DND-41 (cell line): ENCODE measurements around the gene SEMA6A.

Experiments used
- ATAC-seq: fragments of 200-7000 bp; cut with Tn5 transposase; 3 replicates; pipeline ENCODE4 v1.9.1; 2021; ENCODE audit warnings: low read depth; ENCODE audit not compliant: insufficient read depth
- DNase-seq: peaks from one replicate; pipeline ENCODE4 v3.0.0-alpha.2; 2020
- H2AFZ ChIP-seq: 2 replicates; pipeline ENCODE4 v1.6.0; 2012; ENCODE audit warnings: low read depth, low read length
- H3K27ac ChIP-seq: 2 replicates; pipeline ENCODE4 v1.5.1; 2012; ENCODE audit warnings: low read length, inconsistent platforms
- H3K27me3 ChIP-seq: fragments of 200-600 bp; sonication (generic); 2 replicates; pipeline ENCODE4 v1.6.0; 2012; ENCODE audit warnings: low read length, mild to moderate bottlenecking, inconsistent platforms; ENCODE audit not compliant: insufficient read depth, poor library complexity
- H3K36me3 ChIP-seq: 2 replicates; pipeline ENCODE4 v1.5.1; 2012; ENCODE audit warnings: low read length, inconsistent platforms; ENCODE audit not compliant: insufficient read depth
- H3K4me1 ChIP-seq: 2 replicates; pipeline ENCODE4 v1.5.1; 2012; ENCODE audit warnings: mild to moderate bottlenecking, low read length; ENCODE audit not compliant: insufficient read depth
- H3K4me2 ChIP-seq: 2 replicates; pipeline ENCODE4 v1.6.0; 2012; ENCODE audit warnings: mild to moderate bottlenecking, moderate library complexity, low read length, inconsistent platforms; ENCODE audit not compliant: insufficient read depth
- H3K4me3 ChIP-seq, 2 experiments: fragments of 200-600 bp in 1 of 2; shearing (Covaris generic) in 1 of 2; 2 replicates each; pipeline ENCODE4 v1.5.1; 2012 to 2016; ENCODE audit warnings: inconsistent platforms in 2 of 2, low read length in 2 of 2, mild to moderate bottlenecking in 2 of 2, low read depth in 1 of 2, moderate library complexity in 1 of 2
- H3K79me2 ChIP-seq: 2 replicates; pipeline ENCODE4 v1.6.0; 2012; ENCODE audit warnings: low read length, inconsistent platforms; ENCODE audit not compliant: insufficient read depth
- H3K9ac ChIP-seq: 2 replicates; pipeline ENCODE4 v1.6.0; 2012; ENCODE audit warnings: low read depth, mild to moderate bottlenecking, inconsistent platforms, low read length, moderate library complexity
- H3K9me3 ChIP-seq: 2 replicates; pipeline ENCODE4 v1.5.1; 2012; ENCODE audit warnings: low read length, moderate library complexity, mild to moderate bottlenecking, inconsistent platforms; ENCODE audit not compliant: insufficient read depth, severe bottlenecking
- H4K20me1 ChIP-seq: 2 replicates; pipeline ENCODE4 v1.6.0; 2012; ENCODE audit warnings: low read length; ENCODE audit not compliant: insufficient read depth
- EZH2 ChIP-seq: IDR thresholded peaks from 3 replicates; pipeline ENCODE4 v1.6.1; 2012; ENCODE audit warnings: borderline replicate concordance, low read depth, mild to moderate bottlenecking, moderate library complexity, low read length, inconsistent platforms; ENCODE audit not compliant: severe bottlenecking
- TF ChIP-seq, protein P1 (sequence below): IDR thresholded peaks from 2 replicates; pipeline ENCODE4 v1.5.1; 2012; ENCODE audit warnings: borderline replicate concordance, low read length, moderate library complexity, mild to moderate bottlenecking; ENCODE audit not compliant: poor library complexity, severe bottlenecking; ENCODE audit errors: extremely low read depth

Gene SEMA6A

DNA sequence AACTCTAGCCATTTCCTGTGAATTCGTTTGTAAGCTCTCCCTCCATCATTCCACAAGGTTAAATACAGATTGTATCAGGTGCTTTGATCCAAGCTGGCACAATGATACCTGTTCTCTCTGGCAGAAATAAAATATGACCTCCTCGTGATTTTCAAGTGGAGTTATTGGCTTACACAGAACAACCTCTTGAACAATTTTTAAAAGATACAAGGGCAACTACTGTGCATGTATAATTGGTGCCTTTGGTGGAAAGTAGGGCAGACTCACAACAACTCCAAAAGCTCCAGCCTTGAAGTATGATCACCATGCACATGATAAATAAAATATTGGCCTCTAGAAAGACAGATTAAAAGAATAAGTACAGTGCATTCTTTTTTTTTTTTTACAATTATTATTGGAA lies 106.0 kb downstream of the SEMA6A start:
- no peak overlapping the region for H3K4me2 ChIP-seq
- H3K36me3 ChIP-seq, result no peaks in the 10 kb centered on the region
- TF ChIP-seq, protein P1, sequence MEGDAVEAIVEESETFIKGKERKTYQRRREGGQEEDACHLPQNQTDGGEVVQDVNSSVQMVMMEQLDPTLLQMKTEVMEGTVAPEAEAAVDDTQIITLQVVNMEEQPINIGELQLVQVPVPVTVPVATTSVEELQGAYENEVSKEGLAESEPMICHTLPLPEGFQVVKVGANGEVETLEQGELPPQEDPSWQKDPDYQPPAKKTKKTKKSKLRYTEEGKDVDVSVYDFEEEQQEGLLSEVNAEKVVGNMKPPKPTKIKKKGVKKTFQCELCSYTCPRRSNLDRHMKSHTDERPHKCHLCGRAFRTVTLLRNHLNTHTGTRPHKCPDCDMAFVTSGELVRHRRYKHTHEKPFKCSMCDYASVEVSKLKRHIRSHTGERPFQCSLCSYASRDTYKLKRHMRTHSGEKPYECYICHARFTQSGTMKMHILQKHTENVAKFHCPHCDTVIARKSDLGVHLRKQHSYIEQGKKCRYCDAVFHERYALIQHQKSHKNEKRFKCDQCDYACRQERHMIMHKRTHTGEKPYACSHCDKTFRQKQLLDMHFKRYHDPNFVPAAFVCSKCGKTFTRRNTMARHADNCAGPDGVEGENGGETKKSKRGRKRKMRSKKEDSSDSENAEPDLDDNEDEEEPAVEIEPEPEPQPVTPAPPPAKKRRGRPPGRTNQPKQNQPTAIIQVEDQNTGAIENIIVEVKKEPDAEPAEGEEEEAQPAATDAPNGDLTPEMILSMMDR, result no peak
- H3K79me2 ChIP-seq, result no peaks in the 10 kb centered on the region
- no peak overlapping the region for H3K4me3 ChIP-seq
- H2AFZ ChIP-seq, result no peak overlapping the region
- no peaks in the 10 kb centered on the region for H3K9me3 ChIP-seq
- no peak for DNase-seq
- H3K9ac ChIP-seq, result no peak overlapping the region
- H3K27me3 ChIP-seq, result no peaks in the 10 kb centered on the region
- no peaks in the 10 kb centered on the region for H4K20me1 ChIP-seq
- ATAC-seq, result no peak
- no peak overlapping the region for H3K27ac ChIP-seq
- H3K4me1 ChIP-seq, result peaks cover 7% of the 10 kb centered on the region; the same call in 1 of the 2 replicates

- DNase-seq, result no peak
- H3K9ac ChIP-seq, result no peak overlapping the region
- no peak overlapping the region for H3K27ac ChIP-seq
- H3K79me2 ChIP-seq, result no peaks in the 10 kb centered on the region
- no peak for ATAC-seq
- H2AFZ ChIP-seq, result no peak overlapping the region
- H3K36me3 ChIP-seq, result no peaks in the 10 kb centered on the region
- TF ChIP-seq, protein P1, result no peak
- no peak for TF ChIP-seq EZH2
- no peaks in the 10 kb centered on the region for H3K27me3 ChIP-seq
- H3K9me3 ChIP-seq, result no peaks in the 10 kb centered on the region
- peaks cover 7% of the 10 kb centered on the region; the same call in 1 of the 2 replicates for H3K4me1 ChIP-seq
- H4K20me1 ChIP-seq, result no peaks in the 10 kb centered on the region
- no peak overlapping the region for H3K4me3 ChIP-seq
- H3K4me2 ChIP-seq, result no peak overlapping the region
These were observed 107.2 kb downstream of the SEMA6A start for GRCh38 chr5:116467465-116467843.

- no peak overlapping the region for H3K27ac ChIP-seq
- H3K4me1 ChIP-seq, result peaks cover 7% of the 10 kb centered on the region; the same call in 1 of the 2 replicates
- no peak overlapping the region for H3K4me2 ChIP-seq
- ATAC-seq, result peak; percentile 58; the same call in 2 of the 3 replicates
- no peak for TF ChIP-seq EZH2
- TF ChIP-seq, protein P1, result no peak
- no peaks in the 10 kb centered on the region for H3K36me3 ChIP-seq
- H3K9ac ChIP-seq, result no peak overlapping the region
- H3K4me3 ChIP-seq, result no peak overlapping the region
- H2AFZ ChIP-seq, result no peak overlapping the region
- H3K79me2 ChIP-seq, result no peaks in the 10 kb centered on the region
- no peaks in the 10 kb centered on the region for H4K20me1 ChIP-seq
- H3K9me3 ChIP-seq, result no peaks in the 10 kb centered on the region
- DNase-seq, result no peak
- no peaks in the 10 kb centered on the region for H3K27me3 ChIP-seq
These were observed 107.7 kb downstream of the SEMA6A start for GRCh38 chr5:116466727-116467464.
